ENCODE results near the gene PTPRN2. TPM values are rescaled to one million over a fixed set of nuclear protein-coding genes. Genes with fewer than 3 reads are reported as not detected.

PTPRN2 gene
- total RNA-seq, 1 donor from 2014 or later, result 11.4 TPM

GRCh38 chr7:157827045-157827862 is 760.4 kb downstream of the PTPRN2 start:
- TF ChIP-seq, protein P1, sequence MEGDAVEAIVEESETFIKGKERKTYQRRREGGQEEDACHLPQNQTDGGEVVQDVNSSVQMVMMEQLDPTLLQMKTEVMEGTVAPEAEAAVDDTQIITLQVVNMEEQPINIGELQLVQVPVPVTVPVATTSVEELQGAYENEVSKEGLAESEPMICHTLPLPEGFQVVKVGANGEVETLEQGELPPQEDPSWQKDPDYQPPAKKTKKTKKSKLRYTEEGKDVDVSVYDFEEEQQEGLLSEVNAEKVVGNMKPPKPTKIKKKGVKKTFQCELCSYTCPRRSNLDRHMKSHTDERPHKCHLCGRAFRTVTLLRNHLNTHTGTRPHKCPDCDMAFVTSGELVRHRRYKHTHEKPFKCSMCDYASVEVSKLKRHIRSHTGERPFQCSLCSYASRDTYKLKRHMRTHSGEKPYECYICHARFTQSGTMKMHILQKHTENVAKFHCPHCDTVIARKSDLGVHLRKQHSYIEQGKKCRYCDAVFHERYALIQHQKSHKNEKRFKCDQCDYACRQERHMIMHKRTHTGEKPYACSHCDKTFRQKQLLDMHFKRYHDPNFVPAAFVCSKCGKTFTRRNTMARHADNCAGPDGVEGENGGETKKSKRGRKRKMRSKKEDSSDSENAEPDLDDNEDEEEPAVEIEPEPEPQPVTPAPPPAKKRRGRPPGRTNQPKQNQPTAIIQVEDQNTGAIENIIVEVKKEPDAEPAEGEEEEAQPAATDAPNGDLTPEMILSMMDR (IDR thresholded peaks at IDR 0.05; ENCODE audit: unreplicated experiment), result no peak
- Mint-ChIP-seq H3K4me1 (ENCODE audit: low read depth) (no peaks in the 10 kb centered on the region), H3K9me3 (ENCODE audit: low read depth) (no peaks in the 10 kb centered on the region), H3K27ac (no peak overlapping the region), H3K36me3 (ENCODE audit: insufficient read depth) (no peaks in the 10 kb centered on the region), H3K4me3 (ENCODE audit: low read depth) (no peak overlapping the region), H3K27me3 (peaks cover 13% of the 10 kb centered on the region)
- no peak for DNase-seq (ENCODE audit: low spot score, unreplicated experiment)

- DNase-seq (ENCODE audit: low spot score, unreplicated experiment), result no peak
- H3K36me3 Mint-ChIP-seq (ENCODE audit: insufficient read depth), result no peaks in the 10 kb centered on the region
- H3K4me3 Mint-ChIP-seq (ENCODE audit: low read depth), result no peak overlapping the region
- TF ChIP-seq, protein P1 (IDR thresholded peaks at IDR 0.05; ENCODE audit: unreplicated experiment), result no peak
- peaks cover 9% of the 10 kb centered on the region for H3K27me3 Mint-ChIP-seq
- H3K4me1 Mint-ChIP-seq (ENCODE audit: low read depth), result no peaks in the 10 kb centered on the region
- H3K27ac Mint-ChIP-seq, result no peak overlapping the region
- no peaks in the 10 kb centered on the region for H3K9me3 Mint-ChIP-seq (ENCODE audit: low read depth)
These were observed 761.1 kb downstream of the PTPRN2 start for GRCh38 chr7:157826566-157826965.

GRCh38 chr7:157825325-157825724 is 762.3 kb downstream of the PTPRN2 start:
- Mint-ChIP-seq H3K4me3 (ENCODE audit: low read depth) (no peak overlapping the region), H3K36me3 (ENCODE audit: insufficient read depth) (no peaks in the 10 kb centered on the region), H3K9me3 (ENCODE audit: low read depth) (no peaks in the 10 kb centered on the region), H3K27me3 (peaks cover 3% of the 10 kb centered on the region), H3K27ac (no peak overlapping the region), H3K4me1 (ENCODE audit: low read depth) (no peaks in the 10 kb centered on the region)
- no peak for DNase-seq (ENCODE audit: low spot score, unreplicated experiment)
- TF ChIP-seq, protein P1 (IDR thresholded peaks at IDR 0.05; ENCODE audit: unreplicated experiment), result no peak

DNA sequence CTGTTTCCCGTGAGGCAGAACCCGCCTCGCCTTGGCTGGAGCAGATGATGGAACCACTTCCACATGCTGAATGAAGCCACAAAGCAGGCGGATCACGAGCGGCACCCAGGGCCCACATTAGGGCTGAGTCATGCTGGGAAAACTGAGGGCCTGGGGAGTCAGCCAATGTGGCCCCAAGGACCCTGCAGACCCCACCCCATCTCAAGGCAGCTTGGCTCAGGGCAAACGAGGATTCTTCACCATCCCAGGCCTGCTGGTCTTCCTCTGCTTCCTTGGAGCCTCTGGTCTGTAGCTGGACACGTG is 762.9 kb downstream of the PTPRN2 start:
- peaks cover 3% of the 10 kb centered on the region for H3K27me3 Mint-ChIP-seq

DNA sequence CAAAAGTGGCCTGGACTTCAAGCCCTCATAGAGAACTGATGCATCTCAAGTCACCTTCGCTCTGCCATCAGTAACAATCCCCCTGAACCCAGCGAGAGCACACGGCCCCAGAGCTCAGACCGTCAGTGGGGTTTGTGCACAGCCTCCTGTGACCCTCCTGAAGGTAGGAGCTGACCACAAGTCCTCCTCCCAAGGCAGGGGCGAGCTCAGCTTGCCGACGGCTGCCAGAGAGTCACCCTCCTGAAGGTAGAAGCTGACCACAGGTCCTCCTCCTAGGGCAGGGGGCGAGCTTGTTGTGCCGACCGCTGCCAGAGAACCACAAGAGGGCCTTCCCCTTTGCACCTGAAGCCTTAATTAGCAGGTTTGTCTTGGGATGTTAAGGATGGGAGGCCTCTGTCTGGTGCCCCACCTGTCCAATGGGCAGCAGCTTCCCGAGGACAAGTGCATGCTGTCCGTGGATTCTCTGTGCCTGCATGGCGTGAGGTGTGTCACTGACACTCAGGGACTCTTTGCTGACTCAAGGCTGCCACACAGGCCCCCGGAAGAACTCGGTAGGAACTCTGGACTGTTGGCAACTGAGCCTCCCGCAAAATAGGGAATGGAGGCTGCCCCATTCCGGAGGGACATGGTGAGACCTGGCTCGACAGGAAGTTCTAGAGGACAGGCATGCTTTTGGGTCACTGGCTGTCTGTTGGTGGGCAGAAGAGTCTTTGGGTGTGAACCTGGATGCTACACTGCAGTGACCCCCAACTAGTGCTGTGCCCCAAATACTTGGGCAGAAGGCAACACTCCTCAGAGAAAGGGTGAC is 763.4 kb downstream of the PTPRN2 start:
- Mint-ChIP-seq H3K27me3 (peaks cover 3% of the 10 kb centered on the region), H3K9me3 (ENCODE audit: low read depth) (no peaks in the 10 kb centered on the region)

More for the DNA sequence above, 762.9 kb downstream of the PTPRN2 start:
- DNase-seq (ENCODE audit: low spot score, unreplicated experiment), result no peak
- Mint-ChIP-seq H3K9me3 (ENCODE audit: low read depth) (no peaks in the 10 kb centered on the region), H3K4me3 (ENCODE audit: low read depth) (no peak overlapping the region), H3K4me1 (ENCODE audit: low read depth) (no peaks in the 10 kb centered on the region), H3K36me3 (ENCODE audit: insufficient read depth) (no peaks in the 10 kb centered on the region), H3K27ac (no peak overlapping the region)
- TF ChIP-seq, protein P1 (IDR thresholded peaks at IDR 0.05; ENCODE audit: unreplicated experiment), result no peak

More for the DNA sequence above, 763.4 kb downstream of the PTPRN2 start:
- Mint-ChIP-seq H3K4me3 (ENCODE audit: low read depth) (no peak overlapping the region), H3K4me1 (ENCODE audit: low read depth) (no peaks in the 10 kb centered on the region), H3K36me3 (ENCODE audit: insufficient read depth) (no peaks in the 10 kb centered on the region), H3K27ac (no peak overlapping the region)
- TF ChIP-seq, protein P1 (IDR thresholded peaks at IDR 0.05; ENCODE audit: unreplicated experiment), result no peak
- DNase-seq (ENCODE audit: low spot score, unreplicated experiment), result no peak
